Pulmonary artery endothelial cell (primary cell): ENCODE data around the gene TMEM30A. TPM values are rescaled to one million over a fixed set of nuclear protein-coding genes. Genes with fewer than 3 reads are reported as not detected.

Experiments
- DNase-seq: peaks from one replicate; pipeline ENCODE4 v3.0.0-alpha.2; 2011; ENCODE audit warnings: low read depth, low spot score
- total RNA-seq: library from RNA; depleted of rRNA; stranded (reverse); fragments of >200 nt; gene quantifications from 2 replicates; pipeline ENCODE4 v1.2.3, GENCODE V29; 2014

Gene TMEM30A
- total RNA-seq, result 233 and 297 TPM in 2 replicates

DNA sequence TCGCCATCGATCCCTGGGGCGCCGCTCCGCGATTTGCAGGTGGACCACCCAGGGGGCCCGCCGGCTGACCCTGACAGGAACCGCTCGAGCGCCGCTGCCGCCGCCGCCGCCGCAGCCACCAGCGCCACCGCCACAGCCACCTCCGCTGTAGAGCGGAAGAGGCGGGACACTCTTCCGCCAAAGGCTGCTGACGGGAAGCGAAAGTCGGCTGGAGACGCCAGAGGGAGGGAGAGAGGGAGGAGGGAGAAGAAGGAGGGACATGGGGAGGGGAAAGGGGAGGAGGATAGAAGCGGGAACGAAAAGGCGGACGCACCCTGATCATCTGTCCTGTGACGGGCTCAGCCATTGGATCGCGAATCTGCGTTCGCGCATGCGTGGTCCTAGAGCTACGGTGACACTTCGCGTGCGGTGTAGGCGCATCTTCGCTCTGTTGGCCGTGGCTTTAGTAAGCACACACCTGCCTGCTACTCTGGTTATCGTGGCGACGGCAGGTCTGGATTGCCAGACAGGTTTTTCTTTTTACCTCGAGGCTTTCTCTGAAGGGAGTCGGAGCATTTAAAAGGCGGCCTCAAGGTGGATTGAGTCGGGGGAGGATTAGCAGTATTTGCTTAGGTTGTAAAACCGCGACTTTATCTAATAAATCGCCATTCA lies at the start of gene TMEM30A:
TSS of gene TMEM30A (minus strand) at position 161 of the 651 bp plus-strand sequence. CDS start at position 7, 154 bp downstream.
- DNase-seq, result peak; percentile 99

DNA sequence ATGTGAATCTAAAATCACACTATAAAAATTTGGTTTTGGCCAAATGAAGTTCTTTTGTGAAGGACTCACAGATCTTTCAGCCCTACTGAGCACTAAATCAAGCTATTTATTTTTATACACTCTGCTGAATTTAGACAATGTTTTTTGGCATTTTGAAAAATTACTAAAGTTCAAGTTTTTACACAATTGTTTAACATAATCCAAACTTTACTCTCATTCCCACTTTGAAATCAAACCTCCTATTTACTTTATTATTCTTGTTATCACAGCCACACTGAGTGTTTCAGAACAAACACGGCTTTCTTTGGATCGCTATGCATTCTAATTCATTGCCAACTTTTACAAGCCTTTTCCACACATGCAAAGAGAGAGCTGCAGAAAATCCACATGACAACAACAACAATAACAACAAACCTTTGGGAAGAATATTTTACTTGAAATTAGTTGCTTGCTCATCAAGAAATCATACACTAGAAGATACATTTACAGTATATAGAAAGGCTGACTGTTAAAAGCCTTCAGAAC lies 49.1 kb upstream of the TMEM30A start:
- no peak for DNase-seq

DNA sequence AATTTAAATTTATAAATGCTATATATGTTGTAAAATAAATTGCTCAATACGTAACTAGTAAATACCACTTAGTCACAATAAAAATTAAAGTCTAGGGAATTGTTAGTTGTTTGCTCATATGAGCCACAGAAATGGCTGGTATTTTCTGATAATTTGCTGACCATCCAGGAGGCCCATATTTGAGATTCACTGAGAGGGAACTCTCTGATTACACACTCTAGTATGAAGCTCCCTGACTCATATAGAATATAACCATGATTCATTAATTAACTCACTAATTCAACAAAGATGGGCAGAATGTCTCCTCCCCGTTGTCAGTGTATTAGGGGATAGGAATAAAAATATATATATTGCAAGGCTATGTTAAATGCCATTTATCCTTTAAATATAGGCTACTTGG lies 46.6 kb upstream of the TMEM30A start:
- no peak for DNase-seq

DNA sequence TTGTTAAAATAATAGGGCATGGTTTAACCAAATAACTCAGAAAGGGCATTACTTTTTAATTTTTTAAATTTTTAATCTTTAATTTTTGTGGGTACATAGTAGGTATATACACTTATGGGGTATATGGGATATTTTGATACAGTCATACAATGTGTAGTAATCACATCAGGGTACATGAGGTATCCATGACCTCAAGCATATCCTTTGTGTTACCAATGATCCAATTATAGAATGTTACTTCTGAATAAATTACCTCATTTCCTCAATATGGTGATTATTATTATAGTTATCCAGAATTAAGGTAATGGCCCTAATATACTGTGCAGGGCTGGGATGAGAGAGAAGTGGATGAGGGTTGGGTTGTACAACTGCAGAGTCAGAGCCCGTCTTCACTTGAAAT lies 45.1 kb upstream of the TMEM30A start:
- DNase-seq, result no peak

DNA sequence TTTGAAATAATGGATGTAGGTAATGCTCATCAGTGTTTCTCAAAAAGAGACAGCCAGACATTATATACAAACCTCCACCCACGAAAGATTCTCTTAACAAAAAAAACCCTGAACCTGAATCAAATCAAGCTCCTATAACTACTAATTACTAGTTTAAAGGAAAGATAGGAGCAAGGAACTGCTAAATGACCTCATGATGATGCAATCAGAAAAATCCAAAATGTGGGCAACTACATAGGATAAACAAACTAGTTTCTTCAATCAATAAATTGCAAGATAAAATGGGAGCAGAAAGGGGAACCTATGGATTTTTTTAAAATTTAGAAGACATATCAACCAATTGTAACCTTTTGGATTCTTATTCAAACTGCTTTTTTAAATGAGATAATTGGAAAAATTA lies 43.2 kb upstream of the TMEM30A start:
- DNase-seq, result no peak

DNA sequence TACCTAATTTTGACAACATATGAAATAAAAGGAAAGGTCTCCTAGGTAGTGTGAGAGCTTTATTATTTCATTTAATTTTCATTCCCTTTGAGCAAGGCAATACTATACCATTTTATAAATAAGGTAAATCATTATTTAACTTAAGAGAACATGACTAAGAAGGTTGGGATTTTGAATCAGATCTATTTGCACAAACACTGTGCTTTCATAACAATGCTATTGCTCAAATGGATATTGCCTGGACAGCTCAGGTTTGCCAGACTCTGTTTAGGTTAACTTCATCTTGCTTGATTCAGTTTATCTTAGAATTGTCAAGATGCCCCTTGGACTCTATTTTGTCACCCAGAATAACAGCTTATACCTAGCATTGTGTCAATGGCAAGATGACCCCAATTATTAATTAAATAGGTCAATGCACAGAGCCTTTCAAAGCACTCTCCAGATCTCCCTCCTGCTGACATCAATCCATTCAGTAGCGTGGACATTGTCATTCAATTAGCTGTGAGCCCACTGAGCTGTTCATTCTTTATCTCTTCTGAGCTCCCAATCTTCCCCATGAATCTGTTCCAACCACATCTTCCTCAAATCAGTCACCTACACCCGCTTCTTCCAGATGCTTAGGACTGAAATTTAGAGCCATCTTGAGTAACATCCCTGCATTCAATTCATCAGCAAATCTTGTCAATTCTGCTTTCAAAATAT lies 42.1 kb upstream of the TMEM30A start:
- no peak for DNase-seq

DNA sequence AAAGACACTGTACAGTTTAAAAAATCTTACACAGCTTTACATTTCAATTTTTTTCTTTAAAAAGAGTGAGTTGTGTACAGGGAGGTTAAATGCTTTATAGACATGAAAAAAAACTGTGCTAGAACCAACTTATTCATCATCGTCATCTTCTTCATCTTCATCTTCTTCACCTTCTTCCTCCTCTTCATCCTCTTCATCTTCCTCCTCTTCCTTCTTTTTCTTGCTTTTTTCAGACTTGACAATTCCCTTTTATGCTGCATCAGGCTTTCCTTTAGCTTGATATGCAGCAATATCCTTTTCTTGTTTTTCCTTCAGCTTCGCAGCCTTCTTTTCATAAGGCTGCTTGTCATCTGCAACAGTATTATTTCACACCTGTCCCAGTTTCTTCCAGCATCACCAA lies 34.3 kb upstream of the TMEM30A start:
- no peak for DNase-seq

DNA sequence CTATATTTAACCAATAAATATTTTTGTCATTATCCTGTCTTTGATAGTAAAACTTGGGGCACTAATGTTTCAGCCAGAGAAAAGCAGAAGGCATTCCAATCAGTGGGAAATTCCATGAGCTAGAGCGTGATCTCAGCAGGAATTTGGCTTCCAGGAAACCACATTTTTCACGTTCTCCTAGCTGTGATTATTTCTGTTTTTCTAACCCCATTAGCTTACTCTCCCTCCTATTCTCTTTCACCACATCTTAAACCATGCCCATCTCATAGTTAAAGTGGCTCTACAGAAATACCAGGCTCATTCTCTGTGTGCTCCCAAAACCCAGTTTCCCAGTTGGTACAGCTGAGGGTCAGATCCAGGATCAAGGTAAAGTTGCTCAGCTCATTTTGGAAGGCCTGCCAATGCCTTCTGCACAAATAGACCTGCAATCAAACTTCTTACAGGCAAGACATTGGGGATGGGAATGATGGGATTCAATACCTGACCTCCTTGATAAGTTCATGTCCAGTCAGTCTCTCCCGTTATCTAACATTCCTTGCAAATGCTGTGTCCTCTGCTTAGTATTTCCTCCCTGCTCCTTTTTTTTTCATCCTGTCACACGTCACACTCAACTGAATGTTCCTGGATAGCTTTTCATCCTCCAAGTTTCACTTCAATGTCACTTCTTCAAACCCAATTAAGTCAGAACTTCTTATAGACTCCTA lies 33.1 kb upstream of the TMEM30A start:
- no peak for DNase-seq

DNA sequence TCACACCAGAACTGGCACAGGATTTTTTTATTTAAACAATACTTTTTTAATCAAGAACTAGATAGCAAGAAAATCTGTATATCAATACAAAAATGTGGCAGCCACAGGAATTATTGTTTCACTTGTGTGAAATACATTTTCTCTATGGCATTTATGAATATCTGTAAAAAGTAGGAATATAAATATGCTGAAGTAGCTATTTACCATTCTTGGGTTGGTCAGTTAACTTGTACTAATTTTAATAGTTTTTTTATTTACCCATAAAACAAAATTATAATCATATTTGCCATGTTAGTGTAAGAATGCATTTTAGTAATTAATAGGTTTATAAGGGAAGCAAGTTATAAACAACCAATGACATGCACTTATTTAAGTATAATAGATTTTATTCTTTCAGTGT lies 31.4 kb upstream of the TMEM30A start:
- no peak for DNase-seq

DNA sequence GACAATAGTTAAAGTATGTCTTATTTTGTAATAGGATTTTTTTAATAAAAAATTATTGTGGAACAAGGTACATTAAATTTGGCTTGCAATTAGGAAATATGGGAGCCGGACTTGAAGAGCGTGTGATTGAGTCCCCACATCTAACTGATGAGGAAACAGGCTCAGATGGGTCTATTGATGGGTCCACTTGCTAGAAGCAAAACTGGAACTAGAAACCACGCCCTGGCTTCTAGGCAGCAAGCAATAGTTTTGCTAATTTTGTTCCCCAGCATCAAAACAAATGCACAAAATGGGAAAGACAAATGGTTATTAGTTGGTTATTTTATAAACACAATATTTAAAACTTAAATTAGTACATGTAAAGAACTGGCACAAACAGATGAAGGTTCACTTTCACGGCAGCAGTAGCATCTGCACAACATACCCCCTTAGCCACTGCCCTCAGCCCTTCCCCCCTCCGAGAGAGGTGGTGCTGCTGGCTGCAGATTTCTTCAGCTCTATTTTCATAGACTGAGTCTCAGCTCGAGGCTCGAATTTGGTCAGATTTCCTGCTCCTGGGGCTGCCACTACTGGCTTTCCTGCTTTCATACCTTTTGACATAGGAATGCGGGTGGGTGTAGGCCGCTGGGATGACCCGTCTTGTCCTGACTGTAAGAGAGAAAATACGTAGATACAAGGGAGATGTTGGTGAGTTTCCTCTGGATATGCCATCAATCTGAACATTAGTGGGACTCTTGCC lies 23.8 kb upstream of the TMEM30A start:
- no peak for DNase-seq

DNA sequence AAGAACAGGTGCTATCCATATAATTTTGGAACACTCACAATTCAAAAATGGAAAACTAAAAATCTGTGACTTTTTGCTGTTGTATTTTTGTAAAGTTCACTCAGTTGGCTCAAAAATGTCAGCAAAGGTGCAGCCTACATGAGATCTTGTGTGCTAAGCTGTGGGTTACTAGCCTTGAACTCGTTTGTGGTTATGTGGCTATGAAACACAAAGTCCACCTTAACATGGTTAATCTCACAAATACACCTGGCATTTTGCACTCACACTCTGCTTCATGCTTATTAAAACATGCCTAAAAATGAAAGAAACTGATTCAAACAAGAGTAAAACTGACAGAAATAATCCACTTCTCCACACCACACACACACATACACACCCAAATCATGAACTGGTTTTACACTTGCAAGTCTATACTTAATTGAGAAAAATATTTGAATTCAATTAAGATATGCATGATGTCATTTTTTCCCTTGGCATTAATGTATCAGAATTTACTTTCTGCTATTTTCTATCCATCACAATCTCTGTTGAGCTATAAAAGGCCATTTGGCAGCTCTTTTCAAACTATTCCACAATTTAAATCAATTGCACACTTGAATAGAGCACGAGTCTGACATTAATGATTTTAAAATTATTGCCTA lies 22.9 kb upstream of the TMEM30A start:
- DNase-seq, result no peak

DNA sequence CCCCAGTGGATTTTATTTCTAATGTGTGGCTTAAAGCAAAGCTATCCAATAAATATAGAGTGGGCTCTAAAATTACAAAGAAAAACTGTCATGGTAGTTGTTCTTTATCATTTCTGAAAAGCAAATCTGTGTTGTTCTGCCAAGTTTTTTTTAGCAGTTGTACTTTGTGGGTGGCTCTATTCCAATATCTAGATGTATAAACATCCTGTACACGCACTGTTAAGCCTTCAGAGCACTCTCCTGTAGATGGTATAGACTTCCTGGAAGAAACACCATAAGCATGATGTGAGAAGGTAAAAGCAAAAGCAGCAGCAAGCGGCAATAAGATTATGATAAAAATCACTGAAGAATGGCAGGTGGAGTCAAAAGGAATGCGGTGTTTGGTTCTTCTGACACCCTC lies 21.5 kb upstream of the TMEM30A start:
- DNase-seq, result peak; percentile 29

DNA sequence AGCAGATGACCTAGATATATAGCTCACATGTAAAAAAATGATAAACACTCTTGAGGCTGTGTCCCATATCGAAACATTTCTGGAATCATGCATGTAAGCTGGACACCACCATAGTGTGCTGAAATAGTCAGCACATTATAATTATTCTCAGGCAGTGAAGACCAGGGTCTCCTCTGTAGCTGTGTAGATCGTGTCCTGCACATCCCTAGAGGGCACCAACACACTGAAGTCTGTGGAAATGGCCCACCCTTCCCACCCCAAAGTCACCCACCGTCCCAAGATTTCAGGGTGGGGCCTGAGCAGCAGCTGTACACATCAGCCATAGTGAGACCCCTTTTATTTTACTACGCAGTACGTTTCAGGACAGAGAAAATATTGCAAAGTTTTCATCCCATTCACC lies 21.0 kb upstream of the TMEM30A start:
- no peak for DNase-seq

DNA sequence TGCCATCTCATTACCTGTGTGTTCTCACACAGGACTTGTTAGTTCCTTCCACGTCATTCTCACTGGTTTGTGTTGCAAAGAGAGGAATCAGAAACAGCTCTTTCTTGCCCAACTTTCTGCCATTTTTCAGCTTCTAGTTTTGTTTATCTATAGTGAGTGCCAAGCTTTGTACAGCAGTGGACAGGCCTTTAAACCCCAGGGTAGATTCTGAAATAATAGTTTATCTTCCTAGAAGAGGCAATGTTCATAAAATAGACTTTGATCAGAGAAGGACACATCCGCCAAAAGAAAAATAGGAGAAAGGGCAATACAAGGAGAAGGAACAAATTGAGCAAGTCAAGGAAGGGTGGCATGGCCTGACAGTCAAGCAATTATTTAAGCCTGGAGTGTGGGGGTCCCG lies 17.7 kb upstream of the TMEM30A start:
- DNase-seq, result no peak

DNA sequence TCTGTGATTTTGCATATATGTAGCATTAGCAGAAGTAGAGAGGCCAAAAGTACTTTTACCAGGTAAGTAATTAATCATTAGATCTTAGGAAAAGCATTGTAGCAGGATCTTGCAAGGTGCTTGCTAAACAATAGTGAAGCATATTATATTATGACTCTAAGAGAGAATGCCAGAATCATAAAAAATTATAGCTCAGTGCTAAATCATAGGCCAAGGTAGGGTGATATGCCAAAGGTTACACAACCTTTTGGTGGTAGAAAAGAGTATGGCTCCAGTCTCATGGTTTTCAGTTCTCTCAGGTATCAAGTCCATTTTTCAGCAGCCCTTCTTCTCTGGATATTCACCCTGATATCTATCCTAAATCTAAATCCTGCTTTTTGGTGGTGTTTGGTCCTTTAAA lies 16.9 kb upstream of the TMEM30A start:
- DNase-seq, result no peak

DNA sequence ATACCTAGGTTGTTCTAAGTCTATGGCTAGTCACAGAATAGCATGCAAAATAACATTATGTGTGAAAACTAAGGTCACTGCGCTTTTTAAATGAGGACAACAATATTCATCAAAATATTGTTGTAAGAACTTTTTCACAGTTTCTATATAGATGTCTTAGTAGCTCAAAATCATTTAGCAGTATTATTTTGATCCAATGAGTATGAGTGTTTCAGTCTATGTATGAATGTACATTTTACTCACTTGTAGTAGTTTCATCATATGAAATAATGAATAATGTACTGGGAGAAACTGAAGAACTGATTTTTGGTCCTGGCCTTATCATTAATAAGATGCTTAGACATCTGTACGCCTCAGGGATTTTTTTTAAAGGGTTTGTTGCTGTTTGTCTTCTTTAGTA lies 16.5 kb upstream of the TMEM30A start:
- no peak for DNase-seq

DNA sequence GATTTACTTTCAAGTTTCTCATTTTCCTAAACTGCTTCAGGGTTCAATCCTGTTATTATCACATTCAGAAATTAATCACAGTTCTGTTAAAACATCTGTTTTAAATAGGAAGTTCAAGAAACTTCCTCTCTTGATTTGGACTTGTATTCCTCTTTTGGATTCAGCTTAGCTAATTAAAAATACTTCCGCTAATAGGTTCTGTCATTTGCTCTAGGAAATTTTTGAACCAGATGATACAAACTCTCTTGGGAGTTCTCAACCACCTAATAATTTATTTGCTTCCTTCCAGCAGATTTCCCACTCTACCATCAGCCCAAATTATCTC lies 15.9 kb upstream of the TMEM30A start:
- DNase-seq, result no peak

DNA sequence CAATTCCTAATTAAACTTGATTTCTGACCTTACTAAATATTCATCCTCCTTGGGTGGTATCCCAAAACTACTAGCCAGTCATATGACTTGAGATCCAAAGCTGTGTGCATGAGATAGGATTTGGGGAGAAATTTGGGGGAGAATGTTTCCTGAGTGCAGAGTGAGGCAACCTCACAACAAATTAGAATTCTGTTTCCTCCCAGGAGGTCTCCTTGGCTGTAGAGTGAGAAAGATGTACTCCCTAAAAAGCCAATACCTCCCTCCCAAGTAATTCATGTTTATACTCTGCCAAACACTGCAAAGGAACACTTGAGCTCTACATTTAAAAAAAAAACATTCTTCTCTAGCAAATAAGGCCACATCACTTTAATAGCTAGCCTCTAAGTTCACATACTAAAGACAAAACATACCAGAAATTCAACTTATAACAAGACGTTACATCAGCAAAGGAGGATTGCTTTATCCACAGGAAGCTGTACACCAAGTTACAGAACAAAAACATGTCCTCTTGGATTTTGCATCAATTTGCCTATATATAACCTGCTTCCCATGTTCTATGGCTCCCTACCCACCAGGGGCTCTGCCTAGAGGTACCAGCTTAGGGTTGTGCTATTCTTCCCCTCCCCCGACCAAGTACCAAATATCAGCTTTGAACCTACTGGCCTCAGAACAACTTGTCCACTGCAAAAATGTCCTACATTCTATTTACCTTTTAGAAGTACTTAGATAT lies 15.4 kb upstream of the TMEM30A start:
- DNase-seq, result no peak

DNA sequence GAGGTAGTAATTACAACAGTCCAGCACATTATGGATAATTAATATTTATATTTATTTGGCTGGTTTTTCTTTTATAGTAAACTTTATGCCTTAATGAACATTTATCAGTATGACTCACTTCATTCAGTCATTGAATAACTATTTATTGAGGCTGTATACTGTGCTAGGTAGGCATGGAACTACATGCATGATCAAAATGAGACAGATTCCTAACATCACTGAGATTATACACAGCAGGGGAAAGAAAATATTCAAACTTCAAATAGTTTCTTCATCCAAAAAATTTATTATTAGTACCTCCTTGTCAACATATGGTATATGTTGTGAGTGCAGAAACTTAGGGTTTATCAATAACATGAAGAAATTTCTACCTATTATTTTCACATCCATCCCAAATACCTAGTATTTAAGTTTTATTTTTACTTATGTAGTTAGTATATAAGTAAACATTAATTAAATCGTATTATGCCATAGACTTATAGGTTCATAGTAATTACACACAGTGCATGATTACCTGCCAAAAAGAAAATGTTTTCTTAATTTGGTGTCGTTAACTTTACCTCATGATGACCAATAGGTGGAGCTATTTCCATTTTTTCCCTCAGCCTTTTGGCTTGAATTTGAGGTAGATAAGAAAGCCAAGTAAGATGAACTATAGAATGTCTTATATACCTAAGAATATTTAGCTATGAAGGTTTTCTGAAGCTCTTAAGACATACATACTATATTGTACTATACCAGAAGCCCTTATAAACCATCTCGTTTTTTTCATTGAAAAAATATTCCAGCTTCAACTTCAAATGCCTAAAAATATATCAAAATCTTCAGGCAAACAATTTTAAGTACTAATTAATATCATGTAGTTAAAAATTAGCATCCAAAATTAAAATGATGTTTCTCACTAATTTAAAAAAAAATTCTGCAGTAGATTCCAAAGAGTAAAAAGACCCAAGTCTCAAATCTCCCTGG lies 12.5 kb upstream of the TMEM30A start:
- DNase-seq, result no peak

DNA sequence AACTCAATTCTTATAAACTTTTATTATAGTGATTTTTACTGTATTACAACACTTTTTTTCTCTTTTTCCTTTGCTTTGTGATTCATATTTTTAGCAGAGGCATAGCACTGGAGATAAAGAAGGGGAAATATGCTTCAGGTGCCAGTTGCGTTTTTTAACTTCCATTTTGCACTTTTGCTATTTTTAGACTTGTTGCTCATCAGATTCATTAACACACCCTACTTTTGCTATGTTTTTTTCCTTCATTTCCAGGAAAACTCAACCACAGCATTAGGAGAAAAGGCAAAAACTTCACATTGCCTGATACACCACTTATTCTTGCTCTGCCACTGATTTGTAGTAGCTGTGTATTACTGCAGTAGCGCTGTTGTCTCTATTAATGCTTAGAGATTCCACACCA lies 8.0 kb upstream of the TMEM30A start:
- DNase-seq, result no peak
